Left kidney (tissue), 2 donors: ENCODE results near the gene THAP12. TPM values are rescaled to one million over a fixed set of nuclear protein-coding genes. Genes with fewer than 3 reads are reported as not detected.
A peak's percentile ranks its signal among the peaks of the same experiment; 100 is the strongest.
"Not testable (repeated sequence)": the region's sequence is repeated elsewhere in the genome, so short reads cannot be mapped to it uniquely, and the experiment has no call there.

Experiments
- DNase-seq: peaks from one replicate; pipeline ENCODE4 v3.0.0-alpha.2; 2013
- polyA plus RNA-seq: library from polyadenylated mRNA; unstranded; fragments of 120-200 nt; gene quantifications from one replicate; pipeline ENCODE4 v1.2.1, GENCODE V29; 2013; ENCODE audit not compliant: insufficient read length

Gene THAP12
- polyA plus RNA-seq, 1 donor, result 96.9 TPM

- no peak for DNase-seq
These were observed 53.1 kb downstream of the THAP12 start for GRCh38 chr11:76327756-76328388.

- DNase-seq, result no peak
These were observed 53.7 kb downstream of the THAP12 start for GRCh38 chr11:76327202-76327601.

- no peak for DNase-seq
These were observed 55.7 kb downstream of the THAP12 start for GRCh38 chr11:76325185-76325584.

DNA sequence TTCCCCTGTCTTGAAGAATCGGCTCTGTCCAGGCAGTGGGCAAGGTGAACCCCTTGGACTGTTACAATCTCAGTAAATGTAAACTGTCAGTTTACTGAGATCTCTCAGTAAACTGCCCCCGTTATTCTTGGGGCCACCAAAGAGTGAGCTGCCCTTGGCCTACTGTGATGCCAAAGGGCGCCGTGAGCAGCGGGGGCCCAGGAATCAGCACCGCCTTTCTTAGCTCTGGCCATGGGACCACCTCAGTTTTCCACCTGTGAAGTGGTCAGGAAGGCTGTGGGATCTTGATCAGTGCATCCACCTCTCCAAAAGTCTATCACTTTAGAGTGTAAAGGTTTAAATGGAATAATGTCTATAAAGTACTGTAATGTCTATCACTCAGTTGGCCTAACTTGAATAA, 57.1 kb downstream of the THAP12 start:
- DNase-seq, result no peak

GRCh38 chr11:76323375-76323774, 57.6 kb downstream of the THAP12 start:
- DNase-seq, result not testable (repeated sequence)

DNA sequence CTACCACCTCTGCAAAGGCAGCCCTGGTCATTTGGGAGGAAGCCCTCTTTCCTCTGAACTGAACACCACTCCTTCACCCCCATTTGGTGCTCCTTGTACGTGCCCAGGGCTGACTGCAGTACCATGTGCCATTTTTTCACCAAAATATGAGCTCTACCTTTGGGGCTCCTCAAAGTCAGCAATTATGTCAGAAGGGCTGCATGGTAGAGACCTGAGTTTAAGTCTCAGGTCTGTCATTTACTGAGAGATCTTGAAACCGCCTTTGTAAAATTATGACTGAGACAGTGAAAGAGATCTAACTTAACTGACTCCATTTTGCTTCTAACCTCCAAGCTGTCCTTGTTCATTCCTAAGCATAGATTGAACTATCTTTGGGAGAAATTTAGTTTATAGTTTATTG, 58.0 kb downstream of the THAP12 start:
- no peak for DNase-seq

GRCh38 chr11:76322540-76322939, 58.4 kb downstream of the THAP12 start:
- DNase-seq, result no peak

GRCh38 chr11:76321820-76322524, 59.0 kb downstream of the THAP12 start:
- no peak for DNase-seq

DNA sequence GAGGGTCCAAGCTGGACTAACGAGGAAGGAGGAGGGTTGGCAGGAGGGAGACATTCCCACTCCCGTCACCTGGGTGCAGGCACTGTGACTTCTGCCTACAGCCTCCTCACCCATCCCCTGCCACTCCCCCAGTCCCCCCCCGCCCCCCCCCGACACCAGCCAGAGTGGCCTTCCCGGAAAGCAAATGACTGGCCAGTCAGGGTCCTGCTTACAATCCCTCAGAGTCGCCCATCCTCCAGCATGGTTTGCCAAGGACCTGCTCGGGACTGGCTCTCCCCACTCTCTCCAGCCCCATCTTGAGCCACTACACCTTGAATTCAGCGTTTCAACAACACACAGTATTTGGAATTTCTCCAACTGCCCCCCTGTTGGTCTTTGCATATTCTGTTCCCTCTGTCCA, 59.6 kb downstream of the THAP12 start:
- DNase-seq, result no peak

GRCh38 chr11:76320929-76321328, 60.0 kb downstream of the THAP12 start:
- no peak for DNase-seq

DNA sequence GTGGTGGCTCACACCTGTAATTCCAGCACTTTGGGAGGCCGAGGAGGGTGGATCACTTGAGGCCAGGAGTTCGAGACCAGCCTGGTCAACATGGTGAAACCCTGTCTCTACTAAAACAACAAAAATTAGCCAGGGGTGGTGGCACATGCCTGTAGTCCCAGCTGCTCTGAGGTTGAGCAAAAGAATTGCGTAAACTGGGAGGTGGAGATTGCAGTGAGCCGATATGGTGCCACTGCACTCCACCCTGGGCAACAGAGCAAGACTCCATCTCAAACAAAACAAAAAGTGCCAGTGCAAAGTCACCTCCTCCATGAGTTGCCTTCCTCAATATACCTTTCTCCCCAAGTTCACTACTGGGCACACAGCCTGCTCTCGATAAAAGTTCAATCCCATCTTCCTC, 61.1 kb downstream of the THAP12 start:
- not testable (repeated sequence) for DNase-seq

DNA sequence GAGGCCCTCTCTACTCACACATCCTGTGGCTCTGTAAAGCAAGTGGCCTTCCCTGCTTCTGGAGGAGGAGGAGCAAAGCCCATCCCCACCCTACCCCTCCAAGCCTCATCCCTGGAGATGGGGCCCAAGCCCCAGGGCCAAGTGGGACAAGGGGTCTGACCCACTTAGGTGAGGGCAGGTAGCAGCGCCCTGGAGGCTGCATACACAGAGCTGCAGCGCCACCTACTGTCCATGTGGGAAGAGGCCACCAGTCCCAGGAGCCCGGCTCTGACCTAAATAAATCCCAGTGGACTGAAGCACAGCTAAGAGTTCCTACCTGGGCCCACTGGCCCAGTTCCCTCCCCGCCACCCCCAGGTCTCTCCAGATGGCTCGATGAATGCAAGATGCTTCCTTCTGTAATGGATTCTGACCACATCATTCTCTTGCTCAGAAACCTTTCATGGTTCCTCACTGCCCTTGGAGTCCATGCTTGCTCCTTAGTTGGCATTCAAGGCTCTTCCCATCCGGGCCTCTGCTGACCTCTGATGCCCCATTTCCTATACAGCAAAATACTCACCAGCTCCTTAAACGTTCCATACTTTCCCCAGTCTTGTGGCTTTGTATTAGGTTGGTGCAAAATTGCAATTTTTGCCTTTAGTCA, 62.1 kb downstream of the THAP12 start:
- peak; percentile 65 for DNase-seq

DNA sequence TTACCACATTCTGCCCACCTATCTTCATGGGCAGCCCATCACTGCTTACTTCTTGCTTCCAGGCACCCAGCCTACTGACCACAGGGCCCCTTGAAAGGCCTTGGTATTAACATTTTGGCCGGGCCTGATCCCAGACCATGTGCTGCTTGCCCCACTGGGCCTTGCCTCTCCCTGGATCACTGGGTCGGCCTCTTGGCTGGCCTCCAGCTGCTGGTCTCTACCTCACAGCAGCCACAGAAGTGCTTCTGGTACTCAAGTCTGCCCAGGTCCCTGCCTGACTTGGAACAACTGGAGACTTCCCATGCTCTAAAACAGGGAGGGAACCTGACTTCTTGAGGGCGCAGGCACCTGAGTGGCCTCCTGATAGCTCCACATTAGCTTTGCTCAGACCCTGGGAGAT, 63.6 kb downstream of the THAP12 start:
- DNase-seq, result no peak

DNA sequence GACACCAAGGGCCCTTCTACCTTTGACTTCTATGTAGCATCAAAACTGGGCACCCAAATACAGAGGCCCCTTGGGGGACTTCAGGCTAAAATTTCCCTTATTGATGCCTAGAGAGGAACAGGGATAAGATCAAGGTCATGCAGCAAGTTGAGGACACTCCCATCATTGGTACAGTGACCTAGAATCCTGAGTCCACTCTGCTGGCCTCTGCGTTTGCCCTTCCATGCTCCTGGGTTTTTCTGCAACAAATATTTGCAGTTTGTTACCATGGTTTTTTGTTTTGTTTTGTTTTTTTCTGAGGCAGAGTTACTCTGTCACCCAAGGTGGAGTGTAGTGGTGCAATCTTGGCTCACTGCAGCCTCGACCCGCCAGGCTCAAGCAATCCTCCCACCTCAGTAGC, 64.2 kb downstream of the THAP12 start:
- DNase-seq, result no peak

DNA sequence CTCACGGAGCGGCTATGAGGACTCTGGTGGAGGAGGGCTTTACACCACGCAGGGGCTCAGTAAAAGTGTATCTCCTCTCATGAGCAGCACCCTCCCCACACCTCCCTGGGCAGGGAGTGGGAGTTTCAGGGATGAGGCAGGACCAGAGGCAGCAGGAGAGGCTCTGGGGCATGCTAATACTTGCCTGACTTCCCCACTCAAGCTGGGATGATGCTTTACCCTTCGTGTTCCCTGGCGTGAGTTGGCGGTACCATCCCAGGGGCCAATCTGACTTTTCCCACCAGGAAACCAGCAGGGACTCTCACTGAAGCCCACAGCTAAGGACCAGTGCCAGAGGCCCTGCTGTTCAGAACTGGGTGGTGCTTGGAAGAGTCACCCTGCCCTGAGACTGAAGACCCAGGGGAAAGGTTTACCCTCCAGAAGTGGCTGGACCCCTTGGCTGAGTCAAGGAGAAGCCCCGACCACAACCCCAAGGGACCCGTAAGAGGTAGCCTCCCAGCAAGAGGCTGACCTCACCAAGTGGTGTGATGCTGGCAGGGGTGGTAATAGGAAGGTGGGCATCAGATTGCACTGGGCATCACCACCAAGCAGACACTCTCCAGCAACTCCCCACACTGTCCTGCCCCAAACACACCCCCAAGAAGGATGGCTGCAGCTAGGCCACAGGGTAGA, 65.6 kb downstream of the THAP12 start:
- DNase-seq, result no peak

DNA sequence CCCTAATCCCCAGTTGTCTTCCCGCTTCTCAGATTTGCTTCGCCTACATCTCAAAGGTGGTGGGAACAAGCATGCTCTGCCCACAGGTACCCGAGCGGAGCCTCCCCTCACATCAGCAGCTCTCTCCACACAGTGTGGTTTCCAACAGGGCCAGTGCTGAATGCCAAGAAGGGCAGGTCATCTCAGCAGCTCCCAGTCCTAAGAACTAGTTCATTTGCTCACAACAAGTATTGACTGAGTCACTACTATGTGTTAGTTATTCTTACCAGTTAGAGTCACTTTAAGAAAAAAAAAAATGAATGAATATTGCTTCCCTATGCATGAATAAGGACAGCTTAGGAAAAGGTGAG, 66.2 kb downstream of the THAP12 start:
- no peak for DNase-seq

GRCh38 chr11:76313913-76314740, 66.8 kb downstream of the THAP12 start:
- DNase-seq, result no peak

GRCh38 chr11:76313271-76313670, 67.7 kb downstream of the THAP12 start:
- DNase-seq, result no peak

DNA sequence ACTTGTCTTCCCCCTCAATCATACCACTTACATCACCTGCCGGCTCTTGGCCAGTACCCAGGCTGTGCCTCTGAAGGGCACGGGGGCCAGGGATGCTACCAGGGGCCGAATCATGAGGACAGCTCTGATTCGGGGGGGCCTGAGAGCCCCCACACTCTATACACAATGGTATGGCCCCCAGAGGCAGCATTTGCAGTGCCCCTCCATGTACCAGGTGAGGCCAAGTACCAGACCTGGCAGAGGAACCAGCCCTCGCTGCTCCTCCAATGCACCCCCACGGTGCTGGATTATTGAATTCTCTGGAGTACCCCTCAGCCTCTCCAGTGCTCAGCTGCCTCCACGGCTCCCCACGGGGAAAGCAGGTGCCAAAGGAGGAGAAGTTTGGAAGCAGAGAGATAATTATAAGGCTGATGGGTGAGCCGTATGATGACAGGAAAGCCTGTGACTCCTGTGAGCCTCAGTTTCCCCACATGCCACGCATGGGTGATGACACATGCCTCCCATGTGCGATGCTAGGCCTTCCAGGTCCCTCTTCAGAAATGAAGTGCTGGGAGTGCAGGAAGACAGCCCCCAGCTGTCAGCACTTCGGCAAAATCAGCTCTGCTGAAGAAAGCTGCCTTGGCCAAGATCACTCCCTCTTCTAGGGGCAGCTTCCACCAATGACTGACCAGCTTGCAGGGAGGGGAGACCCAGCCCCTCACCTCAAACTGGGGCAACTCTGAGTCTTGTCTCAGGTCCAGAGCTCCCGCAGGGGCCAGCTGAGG, 69.9 kb downstream of the THAP12 start:
- no peak for DNase-seq

DNA sequence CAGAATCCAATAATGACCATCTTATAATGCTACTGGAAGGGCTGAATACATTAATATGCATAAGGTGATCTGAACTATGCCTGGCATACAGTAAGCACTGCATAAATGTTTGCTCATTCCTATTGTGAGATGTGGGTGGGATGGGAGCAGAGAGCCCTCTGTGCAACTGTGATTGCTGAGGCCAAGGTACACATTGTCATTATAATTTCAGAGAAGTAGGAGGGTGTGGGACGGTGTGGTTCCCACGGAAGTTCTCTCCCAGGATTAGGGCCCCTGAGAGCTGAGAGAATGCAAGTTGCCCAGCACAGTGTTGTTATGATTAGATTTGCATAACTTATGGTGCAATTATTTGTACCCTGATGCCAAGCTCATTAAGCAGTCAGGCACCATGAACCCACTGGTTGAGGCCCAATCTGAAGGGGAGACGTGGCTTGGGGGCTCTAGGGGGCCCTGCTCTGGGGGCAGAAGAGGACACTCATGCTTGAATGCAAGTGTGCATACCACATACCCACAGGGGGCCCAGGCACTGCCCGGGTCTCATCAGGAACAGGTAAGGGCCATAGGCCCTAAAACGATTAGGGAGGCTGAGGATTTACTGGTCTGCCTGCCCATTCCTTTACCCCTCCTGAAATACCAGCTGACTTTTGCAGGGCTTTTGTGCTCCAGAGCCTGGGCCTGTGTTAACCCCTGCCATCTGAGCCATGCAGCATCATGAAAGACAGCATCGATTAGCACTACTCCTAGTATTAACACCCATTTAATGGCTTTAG, 72.8 kb downstream of the THAP12 start:
- DNase-seq, result no peak

- DNase-seq, result no peak
These were observed 73.5 kb downstream of the THAP12 start for GRCh38 chr11:76307396-76307795.
